Activated gamma-delta T cell treated with Interleukin-2 at 50 U/mL for 16 hours (primary cell): ENCODE results near the gene ERBB3.
A peak's percentile ranks its signal among the peaks of the same experiment; 100 is the strongest.
"Not testable (repeated sequence)": the region's sequence is repeated elsewhere in the genome, so short reads cannot be mapped to it uniquely, and the experiment has no call there.

ENCODE experiments used
- DNase-seq: peaks from one replicate; pipeline ENCODE4 v3.0.0-alpha.2; 2020

Gene ERBB3

DNA sequence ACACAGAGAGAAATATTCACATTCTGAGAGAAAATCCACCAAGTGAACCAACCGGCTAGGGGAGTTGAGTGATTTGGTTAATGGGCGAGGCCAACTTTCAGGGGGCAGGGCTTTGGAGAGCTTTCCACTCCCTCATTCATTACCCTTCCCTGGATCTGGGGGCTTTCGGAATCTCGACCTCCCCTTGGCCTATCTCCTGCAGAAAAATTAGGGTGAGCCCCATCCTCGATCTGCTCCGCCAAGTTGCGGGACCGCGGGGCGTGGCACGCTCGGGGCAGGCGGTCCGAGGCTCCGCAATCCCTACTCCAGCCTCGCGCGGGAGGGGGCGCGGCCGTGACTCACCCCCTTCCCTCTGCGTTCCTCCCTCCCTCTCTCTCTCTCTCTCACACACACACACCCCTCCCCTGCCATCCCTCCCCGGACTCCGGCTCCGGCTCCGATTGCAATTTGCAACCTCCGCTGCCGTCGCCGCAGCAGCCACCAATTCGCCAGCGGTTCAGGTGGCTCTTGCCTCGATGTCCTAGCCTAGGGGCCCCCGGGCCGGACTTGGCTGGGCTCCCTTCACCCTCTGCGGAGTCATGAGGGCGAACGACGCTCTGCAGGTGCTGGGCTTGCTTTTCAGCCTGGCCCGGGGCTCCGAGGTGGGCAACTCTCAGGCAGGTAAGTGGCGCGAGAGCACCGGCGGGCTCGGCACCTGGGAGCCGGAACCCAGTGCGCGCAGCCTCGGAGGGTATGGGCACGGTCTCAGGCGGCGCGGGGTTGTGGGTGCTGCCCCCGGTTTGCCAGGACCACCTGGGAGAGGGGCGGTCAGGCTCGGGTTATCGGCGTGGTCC is at the start of gene ERBB3:
Gene ERBB3, plus strand, starts transcription at position 443 of the 833 bp plus-strand sequence. Its CDS starts 136 bp downstream, at position 579.
- peak; percentile 67 for DNase-seq

DNA sequence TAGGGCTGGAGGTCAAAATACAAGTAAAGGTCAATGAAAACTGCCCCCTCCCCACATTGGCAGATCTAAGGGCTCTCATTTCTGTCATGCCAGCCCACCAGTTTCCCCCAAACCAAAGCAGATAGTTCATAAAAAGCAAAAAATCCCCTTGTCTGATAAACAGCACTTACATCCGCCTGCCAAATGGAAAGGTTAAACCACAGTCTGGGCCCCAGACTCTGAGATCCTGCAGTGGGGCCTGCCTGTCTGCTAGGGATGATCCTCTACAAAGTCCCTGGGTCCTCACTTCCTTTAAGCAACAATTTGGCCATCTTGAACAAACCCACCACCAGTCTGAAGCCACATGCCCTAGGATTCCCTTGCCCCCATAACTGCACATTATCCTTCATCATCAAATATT is 48.0 kb upstream of the ERBB3 start:
- DNase-seq, result no peak

DNA sequence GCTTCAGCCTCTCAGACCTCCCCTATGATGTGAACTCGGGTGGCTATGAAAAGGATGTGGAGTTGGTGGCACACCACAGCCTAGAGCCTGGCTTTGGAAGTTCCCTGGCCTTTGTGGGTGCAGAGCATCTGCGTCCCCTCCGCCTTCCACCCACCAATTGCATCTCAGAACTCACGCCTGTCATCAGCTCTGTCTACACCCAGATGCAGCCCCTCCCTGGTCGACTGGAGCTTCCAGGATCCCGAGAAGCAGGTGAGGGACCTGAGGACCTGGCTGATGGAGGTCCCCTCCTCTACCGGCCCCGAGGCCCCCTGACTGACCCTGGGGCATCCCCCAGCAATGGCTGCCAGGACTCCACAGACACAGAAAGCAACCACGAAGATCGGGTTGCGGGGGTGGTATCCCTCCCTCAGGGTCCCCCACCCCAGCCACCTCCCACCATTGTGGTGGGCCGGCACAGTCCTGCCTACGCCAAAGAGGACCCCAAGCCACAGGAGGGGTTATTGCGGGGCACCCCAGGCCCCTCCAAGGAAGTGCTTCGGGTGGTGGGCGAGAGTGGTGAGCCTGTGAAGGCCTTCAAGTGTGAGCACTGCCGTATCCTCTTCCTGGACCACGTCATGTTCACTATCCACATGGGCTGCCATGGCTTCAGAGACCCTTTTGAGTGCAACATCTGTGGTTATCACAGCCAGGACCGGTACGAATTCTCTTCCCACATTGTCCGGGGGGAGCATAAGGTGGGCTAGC is 45.2 kb upstream of the ERBB3 start:
- DNase-seq, result no peak

DNA sequence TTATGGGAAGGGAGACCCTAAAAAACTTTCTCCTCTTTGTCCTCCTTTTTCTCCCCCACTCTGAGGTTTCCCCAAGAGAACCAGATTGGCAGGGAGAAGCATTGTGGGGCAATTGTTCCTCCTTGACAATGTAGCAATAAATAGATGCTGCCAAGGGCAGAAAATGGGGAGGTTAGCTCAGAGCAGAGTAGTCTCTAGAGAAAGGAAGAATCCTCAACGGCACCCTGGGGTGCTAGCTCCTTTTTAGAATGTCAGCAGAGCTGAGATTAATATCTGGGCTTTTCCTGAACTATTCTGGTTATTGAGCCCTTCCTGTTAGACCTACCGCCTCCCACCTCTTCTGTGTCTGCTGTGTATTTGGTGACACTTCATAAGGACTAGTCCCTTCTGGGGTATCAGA is 42.8 kb upstream of the ERBB3 start:
- no peak for DNase-seq

DNA sequence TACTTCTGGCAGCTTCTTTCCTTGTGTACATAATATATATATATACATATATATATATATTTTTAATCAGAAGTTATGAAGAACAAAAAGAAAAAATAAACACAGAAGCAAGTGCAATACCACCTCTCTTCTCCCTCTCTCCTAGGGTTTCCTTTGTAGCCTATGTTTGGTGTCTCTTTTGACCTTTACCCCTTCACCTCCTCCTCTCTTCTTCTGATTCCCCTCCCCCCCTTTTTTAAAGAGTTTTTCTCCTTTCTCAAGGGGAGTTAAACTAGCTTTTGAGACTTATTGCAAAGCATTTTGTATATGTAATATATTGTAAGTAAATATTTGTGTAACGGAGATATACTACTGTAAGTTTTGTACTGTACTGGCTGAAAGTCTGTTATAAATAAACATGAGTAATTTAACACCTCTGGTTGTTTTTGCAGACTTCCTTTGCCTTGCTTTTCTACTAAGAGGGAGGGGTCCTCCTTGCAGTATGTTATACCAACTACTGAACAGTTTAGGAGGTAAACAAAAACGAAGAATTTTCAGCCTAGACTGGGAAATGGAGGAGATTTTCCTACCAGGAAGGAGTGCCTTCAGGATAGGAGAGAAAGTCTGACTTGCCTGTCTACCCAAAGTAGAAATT is 41.8 kb upstream of the ERBB3 start:
- DNase-seq, result no peak

DNA sequence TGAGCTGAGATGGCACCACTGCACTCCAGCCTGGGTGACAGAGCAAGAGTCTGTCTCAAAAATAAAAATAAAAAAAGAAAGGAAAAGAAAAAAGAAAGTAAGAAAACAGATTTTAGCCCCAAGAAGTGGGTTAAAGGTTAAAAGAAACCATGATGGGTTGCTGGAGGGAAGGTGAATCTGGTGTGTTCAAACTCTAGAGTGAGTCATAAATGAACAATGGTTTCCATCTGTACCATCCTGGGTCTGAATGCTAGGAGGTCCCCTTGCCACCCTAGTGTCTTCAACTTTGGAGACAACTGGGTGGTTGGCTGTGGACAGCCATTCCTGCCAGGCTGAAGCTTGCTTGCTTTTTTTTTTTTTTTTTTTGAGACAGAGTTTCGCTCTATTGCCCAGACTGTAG is 39.8 kb upstream of the ERBB3 start:
- no peak for DNase-seq

DNA sequence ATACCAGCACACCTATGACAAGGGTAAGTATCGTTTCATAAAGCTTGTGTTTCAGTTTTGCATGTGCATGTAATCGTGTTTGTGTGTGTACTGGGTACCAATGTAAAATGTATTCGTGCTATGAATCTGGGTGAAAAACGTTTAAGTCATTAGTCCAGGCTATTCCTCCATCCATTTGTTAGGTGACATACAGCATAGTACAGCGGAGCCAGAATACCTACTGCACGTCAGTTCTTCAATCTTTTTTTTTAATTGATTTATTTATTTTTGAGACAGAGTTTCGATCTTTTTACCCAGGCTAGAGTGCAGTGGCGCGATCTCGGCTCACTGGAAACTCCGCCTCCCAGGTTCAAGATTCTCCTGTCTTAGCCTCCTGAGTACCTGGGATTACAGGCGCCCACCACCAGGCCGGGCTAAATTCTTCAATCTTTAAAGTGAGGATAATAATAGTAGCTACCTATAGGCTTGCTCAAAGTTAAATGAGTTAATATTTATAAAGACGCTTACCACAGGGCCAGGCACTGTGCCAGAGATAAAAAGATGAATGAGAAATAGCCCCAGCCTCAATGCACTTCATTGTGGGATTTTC is 38.9 kb upstream of the ERBB3 start:
- DNase-seq, result no peak

DNA sequence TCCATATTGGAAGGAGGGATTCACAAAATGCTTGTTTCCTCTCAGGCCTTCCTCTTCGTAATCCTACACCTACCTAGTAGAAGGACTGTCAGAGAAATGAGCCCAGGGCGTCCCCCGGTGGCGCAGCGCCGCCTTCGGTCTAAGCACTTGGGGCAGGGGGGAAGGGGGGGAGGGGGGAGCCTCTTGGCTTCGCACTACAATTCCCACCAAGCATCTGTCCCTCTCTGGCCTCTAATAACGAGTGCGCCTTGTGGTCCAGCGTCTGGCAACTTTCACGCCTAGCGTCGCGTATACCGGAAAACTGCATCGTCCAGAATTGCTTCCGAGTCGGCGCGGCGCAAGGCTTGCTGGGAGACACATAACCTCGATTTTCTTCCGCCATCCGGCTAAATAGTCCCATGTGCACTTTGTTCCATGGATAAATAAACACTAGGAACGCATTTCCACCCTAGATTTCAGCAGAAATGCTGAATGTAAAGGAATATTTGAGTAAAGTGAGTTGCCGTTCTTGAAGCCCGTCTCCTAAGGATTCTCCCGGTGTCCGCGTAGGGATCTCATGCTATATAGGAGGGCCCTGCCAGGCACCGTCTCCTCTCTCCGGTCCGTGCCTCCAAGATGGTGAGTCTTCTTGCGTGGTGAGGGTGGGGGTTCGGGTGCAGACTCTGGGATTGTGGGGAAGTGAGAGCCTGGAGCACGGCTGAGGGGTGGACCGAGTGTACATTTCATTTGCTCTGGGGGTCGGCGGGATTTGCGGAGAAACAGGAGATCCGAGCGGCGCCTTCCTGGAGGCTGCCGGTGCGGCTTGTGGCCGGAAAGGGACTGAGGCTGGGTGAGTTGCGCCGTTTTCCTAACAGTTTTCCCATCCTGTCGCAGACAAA is 38.2 kb upstream of the ERBB3 start, which contains the start of gene RPS26:
Gene RPS26, plus strand, starts transcription at position 367 of the 878 bp plus-strand sequence. Its CDS starts 249 bp downstream, at position 616.
- peak; percentile 90 for DNase-seq

DNA sequence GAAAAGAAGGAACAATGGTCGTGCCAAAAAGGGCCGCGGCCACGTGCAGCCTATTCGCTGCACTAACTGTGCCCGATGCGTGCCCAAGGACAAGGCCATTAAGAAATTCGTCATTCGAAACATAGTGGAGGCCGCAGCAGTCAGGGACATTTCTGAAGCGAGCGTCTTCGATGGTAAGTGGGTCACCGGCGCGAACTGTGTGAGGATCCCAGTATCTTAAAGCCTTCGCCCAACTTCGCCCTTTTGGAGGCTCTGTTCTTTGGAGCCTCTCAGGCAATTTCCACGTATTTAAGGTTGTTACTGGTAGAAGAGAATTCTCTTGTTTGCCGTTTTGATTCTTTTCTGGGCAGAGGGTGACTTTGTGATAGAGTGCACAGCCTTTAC is 37.5 kb upstream of the ERBB3 start:
- not testable (repeated sequence) for DNase-seq

DNA sequence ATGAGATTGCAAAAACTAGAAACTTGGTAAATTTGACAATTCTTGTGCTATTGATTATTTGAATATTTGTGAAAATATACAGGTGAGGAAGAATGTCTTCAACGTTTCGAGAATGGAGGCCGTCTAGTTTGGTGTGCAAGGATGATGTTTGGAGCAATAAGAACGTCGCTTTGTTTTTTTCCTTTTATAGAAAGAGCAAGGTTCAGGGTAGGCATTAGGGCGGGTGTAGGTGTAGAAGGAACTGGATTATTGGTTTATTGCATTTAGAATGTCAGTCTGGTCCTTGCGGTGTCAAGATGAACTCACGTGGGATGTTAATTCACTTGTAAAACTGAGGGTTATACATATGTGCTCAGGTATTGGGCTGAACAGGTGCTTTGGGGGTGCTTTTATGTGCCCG is 37.1 kb upstream of the ERBB3 start:
- no peak for DNase-seq

DNA sequence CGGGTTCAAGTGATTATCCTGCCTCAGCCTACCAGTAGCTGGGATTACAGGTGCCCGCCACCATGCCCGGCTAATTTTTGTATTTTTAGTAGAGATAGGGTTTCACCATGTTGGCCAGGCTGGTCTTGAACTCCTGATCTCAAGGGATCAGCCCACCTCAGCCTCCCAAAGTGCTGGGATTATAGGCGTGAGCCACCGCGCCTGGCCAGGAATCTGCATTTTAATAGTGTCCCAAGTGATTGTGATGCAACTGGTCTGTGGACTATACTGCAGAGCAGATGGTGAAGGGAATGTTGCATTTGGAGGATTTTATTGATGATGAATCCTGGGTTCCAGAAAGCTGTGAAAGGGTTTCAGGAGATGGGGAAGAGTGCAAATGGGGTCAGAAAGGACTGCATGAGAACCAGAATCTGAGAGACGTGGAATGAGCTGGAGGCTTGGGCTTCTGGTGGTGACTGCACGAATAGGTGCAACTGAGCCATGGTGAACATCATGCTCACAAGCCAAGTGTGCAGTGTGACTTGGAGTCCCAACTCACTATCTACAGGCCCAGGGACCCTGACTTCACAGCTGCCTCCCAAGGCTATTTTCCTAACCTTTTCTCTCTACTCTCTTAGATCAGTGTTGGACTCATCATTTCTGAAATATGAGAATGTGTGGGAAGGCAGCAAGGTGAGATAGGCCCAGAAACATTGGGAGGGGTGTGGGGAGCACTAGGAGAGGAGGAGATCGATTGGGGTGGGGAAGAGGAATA is 33.8 kb upstream of the ERBB3 start:
- DNase-seq, result no peak

DNA sequence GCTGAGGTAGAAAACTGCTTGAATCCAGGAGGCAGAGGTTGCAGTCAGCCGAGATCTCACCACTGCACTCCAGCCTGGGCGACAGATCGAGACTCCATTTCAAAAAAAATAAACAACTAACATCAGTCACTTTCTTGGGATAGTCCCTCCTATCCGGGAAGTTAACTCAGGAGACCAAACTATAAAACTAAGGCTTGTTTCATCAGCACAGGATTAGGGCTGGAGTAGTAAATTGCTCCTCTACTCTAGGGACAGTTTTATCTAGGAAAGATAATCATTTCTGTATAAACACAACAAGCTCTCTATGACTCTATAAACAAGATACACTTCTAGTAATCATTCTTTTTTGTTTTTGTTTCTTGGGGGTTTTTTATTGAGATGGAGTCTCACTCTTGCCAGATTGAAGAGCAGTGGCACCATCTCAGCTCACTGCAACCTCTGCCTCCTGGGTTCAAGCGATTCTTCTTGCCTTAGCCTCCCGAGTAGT is 26.5 kb upstream of the ERBB3 start:
- DNase-seq, result no peak

DNA sequence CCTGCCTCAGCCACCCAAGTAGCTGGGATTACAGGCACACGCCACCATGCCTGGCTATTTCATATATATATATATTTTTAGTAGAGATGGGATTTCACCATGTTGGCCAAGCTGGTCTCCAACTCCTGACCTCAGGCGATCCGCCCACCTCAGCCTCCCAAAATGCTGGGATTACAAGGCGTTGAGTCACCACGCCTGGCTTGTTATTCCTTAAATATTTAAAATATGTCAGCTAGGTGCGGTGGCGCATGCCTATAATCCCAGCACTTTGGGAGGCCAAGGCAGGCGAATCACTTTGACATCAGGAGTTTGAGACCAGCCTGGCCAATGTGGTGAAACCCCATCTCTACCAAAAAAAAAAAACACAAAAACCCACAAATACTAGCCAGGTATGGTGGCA is 20.0 kb upstream of the ERBB3 start:
- not testable (repeated sequence) for DNase-seq

DNA sequence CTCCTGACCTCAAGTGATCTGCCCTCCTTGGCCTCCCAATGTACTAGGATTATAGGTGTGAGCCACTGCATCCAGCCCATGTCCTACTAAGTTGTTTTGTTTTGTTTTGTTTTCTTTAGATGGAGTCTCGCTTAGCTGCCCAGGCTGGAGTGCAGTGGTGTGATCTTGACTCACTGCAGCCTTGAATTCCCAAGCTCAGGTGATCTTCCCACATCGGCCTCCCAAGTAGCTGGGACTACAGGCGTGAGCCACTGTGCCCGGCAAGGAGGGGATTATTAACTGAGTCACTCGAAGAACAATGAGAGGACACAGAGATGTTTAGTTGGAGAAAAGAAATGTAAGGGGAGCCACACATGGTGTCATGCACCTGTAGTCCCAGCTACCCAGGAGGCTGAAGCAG is 18.0 kb upstream of the ERBB3 start:
- no peak for DNase-seq

DNA sequence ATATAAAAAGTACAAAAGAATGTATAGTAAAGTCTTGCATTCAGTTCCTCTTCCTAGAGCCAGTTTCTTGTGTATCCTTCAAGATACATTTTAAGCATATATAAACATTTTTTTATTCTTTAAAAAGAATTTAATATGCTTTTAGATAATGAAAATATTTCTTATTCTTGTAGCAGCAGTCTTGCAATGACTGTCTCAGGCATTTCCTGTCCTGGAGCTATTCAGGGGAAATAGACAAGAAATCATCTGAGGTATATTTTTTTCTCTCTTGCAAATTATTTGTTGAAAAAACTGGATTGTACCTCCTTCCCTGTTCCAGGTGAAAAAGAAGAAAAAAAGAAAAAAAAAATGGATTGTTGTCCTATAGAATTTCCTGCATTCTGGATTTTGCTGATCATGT is 17.0 kb upstream of the ERBB3 start:
- no peak for DNase-seq

DNA sequence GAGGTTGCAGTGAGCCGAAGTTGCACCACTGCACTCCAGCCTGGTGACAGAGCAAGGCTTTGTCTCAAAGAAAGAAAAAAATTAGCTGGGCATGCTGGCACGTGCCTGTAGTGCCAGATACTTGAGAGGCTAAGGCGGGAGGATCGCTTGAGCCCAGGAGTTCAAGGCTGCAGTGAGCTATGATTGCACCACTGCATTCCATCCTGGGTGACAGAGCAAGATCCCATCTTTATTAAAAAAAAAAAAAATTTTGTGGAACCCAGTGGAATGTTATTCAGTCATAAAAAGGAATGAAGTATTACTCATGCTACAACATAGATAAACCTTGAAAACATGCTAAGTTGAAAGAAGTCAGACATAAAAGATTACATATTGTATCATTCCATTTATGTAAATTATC is 8.3 kb upstream of the ERBB3 start:
- no peak for DNase-seq

DNA sequence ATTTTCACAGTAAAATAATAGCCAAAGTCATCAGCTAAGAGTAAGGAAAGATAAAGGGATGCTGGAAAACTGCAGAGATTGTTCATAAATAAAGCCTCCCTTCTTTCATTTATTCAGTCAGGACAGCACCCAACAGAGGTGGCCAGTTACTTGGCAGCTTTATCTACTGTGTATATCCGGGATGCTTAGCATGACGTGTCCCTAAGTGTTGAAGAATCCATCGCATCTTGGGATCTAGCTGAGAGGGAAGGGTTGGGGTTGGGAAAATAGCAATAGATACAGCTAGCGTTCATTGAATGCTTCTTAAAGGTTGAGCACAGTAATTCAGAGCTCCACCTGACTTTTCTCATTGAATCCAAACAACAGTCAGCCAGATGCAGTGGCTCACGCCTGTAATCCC is 5.6 kb upstream of the ERBB3 start:
- DNase-seq, result no peak

DNA sequence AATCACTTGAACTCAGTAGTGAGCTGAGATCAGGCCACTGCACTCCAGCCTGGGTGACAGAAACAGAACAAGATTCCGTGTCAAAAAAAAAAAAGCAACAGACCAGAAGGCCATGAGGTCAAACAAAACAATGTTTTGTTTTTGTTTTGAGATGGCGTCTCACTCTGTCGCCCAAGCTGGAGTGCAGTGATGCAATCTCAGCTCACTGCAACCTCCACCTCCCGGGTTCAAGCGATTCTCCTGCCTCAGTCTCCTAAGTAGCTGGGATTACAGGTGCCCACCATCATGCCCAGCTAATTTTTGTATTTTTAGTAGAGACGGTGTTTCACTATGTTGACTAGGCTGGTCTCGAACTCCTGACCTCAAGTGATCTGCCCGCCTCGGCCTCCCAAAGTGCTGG is 2.0 kb upstream of the ERBB3 start:
- not testable (repeated sequence) for DNase-seq

DNA sequence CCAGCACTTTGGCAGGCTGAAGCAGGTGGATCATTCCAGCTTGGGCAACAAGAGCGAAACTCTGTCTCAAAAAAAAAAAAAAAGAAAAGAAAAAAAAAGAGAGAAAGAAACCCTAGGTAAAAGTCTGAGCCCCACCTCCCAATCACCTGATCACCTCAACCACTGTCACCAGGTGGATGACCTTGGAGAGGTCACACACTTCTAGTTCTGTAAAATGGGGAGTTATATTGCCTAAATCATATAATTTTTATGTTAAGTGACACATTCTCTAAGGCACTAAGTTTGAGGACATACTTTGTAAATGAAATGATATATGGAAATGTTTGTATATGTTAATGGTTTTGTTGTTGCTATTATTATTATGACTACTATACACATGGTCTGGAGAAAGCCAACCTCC is 1.5 kb upstream of the ERBB3 start:
- no peak for DNase-seq

DNA sequence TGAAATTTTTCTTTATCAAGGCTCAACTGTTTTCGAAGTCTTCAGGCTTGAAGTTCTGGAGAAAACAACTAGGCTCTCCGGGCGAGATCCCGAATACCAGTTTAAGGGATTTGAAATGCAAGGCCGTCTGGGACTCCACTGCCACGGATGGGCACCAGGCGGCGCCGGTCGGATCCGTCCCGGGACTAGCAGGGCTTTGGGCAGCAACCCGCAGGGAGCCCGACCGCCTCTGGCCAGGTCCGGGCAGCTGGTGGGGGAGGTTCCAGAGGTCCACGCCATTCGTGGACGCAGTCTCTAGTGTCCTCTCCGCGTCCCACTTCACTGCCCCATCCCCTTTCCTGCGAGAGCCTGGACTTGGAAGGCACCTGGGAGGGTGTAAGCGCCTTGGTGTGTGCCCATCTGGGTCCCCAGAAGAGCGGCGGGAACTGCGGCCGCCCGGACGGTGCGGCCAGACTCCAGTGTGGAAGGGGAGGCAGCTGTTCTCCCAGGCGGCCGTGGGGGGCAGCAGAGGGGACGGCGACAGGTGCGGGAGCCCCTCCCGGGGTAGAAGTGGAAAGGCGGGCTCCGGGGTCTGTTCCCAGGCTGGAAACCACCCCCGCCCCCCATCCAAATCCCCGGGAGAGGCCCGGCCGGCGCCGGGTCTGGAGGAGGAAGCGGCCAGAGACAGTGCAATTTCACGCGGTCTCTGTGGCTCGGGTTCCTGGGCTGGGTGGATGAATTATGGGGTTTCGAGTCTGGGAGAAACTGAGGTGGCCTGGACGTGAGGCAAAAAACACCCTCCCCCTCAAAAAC is 838 bp upstream of the ERBB3 start:
- DNase-seq, result peak; percentile 56
